GM19193 (cell line): Measurements from ENCODE around the gene ZNF557.

Experiments used
- POLR2A ChIP-seq: IDR thresholded peaks from 4 replicates; pipeline ENCODE4 v1.6.1; 2011; ENCODE audit not compliant: insufficient read depth, insufficient read length; ENCODE audit errors: extremely low read depth

The ZNF557 gene

DNA sequence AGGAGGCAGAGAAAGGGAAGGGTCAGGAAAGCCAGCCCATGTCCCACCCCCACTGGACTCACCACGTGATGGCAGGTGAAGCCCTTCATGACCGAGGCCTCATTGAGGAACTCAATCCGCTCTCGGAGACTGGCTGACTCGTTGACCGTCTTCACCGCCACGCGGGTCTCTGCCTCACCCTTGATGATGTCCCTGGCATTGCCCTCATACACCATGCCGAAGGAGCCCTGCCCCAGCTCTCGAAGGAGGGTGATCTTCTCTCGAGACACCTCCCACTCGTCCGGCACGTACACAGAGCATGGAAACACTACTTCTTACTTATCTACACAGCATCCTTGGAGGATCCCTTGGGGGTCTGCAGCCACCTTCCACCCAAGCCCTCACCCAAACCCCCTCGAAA, 55.7 kb downstream of the ZNF557 start:
- no peak for TF ChIP-seq POLR2A

DNA sequence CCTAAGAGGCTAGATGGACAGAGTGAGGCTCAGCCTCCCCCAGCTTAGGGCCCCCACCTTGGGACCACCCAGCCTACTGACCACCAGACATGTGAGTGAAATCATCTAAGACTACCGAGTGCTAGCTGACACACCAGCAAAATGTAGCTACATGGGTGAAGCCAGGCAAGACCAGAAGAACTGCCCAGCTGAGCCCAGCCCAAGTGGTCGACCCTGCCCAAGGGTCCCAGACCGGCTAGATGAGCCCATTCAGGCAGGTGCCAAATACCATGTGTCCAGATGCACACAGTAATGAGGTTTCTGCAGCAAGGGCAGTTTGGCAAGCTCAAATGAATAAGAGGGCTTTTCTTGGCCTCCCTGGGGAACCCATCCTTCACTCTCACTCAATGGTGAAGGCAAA, 56.6 kb downstream of the ZNF557 start:
- no peak for TF ChIP-seq POLR2A

DNA sequence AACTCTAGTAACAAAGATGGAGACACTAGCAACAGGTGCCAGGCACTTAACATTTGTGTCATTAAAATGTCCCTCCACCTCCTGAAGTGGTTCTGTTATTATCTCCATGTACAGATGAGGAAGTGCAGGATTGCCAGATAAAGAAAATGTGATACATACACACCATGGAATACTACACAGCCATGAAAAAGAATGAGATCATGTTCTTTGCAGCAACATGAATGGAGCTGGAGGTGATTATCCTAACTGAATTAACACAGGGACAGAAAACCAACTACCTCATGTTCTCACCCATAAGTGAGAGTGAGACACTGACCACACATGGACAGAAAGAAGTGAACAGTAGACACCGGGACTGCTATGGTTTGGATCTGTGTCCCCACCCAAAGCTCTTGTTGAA, 60.5 kb downstream of the ZNF557 start:
- TF ChIP-seq POLR2A: no peak

DNA sequence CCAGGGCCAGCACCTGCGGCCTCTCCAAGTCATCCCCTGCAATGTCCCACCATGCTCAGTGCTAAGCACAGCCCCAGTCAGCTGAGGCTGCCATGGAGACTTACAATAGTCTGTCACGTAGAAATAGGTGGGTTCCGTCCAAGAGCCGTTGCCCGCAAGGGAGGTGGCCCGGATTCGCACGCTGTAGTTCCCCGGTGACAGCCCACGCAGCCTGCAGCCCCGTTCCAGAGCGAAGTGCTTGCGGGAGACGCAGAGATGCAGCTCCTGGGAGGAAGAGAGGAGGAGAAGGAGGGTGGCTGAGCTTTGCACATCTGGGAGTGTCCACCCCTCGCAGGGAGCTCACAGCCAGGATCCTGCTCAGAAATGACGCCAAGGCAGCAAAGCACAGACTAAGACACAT, 62.6 kb downstream of the ZNF557 start:
- TF ChIP-seq POLR2A: no peak

DNA sequence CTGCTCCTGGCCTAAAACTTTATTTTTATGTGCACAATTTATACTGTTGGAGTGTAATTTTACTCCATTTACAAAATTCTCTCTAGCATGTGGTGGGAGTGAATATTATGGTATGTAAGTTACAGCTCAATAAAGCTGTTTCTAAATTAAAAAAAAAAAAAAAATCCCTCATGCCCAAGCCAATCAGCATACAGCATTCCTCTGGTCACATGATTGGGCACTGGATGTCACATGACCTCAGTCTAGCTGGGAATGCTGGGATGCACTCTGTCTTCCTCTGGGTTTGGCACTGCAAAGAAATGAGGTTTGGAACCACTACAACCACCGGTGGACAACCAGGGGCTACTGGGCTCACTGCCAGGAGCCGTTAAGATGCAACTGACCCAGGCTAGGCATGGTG, 67.6 kb downstream of the ZNF557 start:
- TF ChIP-seq POLR2A: no peak
